Hippocampal formation (tissue), 2 donors: Measurements from ENCODE around the gene MAN2A2.
"Not testable (repeated sequence)": the region's sequence is repeated elsewhere in the genome, so short reads cannot be mapped to it uniquely, and the experiment has no call there.

Experiments used
- DNase-seq, 2 donors: peaks; one replicate each; lab custom pipeline; 2025; lab: John Stamatoyannopoulos, UW

MAN2A2 gene

GRCh38 chr15:90883976-90884718 is 19.0 kb upstream of the MAN2A2 start, which contains the start of gene FES:
FES (plus strand) TSS chr15:90884504; CDS start chr15:90885046, 542 bp downstream.
- DNase-seq = peak in 1 of 2 donors; percentile 25

- DNase-seq = no peak
Measured at GRCh38 chr15:90884719-90885431, 18.2 kb upstream of the MAN2A2 start.

GRCh38 chr15:90885432-90886290 is 17.4 kb upstream of the MAN2A2 start:
- DNase-seq = peak; percentile 42 to 43

GRCh38 chr15:90886291-90886614 is 16.8 kb upstream of the MAN2A2 start:
- no peak for DNase-seq

- no peak for DNase-seq
Measured at GRCh38 chr15:90887037-90887481, 16.0 kb upstream of the MAN2A2 start.

- DNase-seq = no peak
Measured at GRCh38 chr15:90889313-90889730, 13.8 kb upstream of the MAN2A2 start.

GRCh38 chr15:90889736-90890456 is 13.2 kb upstream of the MAN2A2 start:
- DNase-seq = no peak

- no peak for DNase-seq
Measured at GRCh38 chr15:90890839-90891238, 12.3 kb upstream of the MAN2A2 start.

GRCh38 chr15:90891346-90891949 is 11.7 kb upstream of the MAN2A2 start:
- no peak for DNase-seq

GRCh38 chr15:90892023-90892422 is 11.1 kb upstream of the MAN2A2 start:
- no peak for DNase-seq

GRCh38 chr15:90892498-90893174 is 10.5 kb upstream of the MAN2A2 start:
- no peak for DNase-seq

GRCh38 chr15:90893175-90894090 is 9.7 kb upstream of the MAN2A2 start:
- no peak for DNase-seq

GRCh38 chr15:90895571-90896117 is 7.5 kb upstream of the MAN2A2 start:
- peak; percentile 71 to 75 for DNase-seq

- not testable (repeated sequence) for DNase-seq
Measured at GRCh38 chr15:90897131-90897655, 5.9 kb upstream of the MAN2A2 start.

GRCh38 chr15:90901175-90902039 is 1.7 kb upstream of the MAN2A2 start:
- no peak for DNase-seq

- peak; percentile 58 to 86 for DNase-seq
Measured at GRCh38 chr15:90902040-90902839, 862 bp upstream of the MAN2A2 start.
